ENCODE data around the gene TMEM272.

DNA sequence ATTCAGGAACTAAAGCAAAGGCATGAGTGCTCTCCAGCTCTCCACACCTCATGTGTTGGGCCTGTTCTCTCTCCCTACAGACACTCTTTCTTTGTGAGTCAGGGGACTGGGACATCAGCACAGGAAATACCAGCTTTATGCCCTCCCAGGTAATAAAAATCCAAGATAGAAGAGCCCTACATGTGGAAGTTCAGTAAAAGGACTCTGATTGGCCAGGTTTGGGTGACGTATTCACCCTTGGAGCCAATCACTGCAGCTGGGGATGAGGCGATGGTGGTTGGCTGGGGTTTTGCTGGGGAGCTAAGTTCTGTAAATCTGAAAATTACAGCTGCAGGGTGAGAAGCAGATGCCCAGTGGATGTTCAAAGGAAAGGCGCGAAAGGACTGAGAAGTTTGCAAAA, 49.3 kb upstream of the TMEM272 start:
- TF ChIP-seq POLR2A (IDR thresholded peaks at IDR 0.05) (no peak), POLR2AphosphoS5 (IDR thresholded peaks at IDR 0.05) (no peak)
- TF ChIP-seq, protein P1, sequence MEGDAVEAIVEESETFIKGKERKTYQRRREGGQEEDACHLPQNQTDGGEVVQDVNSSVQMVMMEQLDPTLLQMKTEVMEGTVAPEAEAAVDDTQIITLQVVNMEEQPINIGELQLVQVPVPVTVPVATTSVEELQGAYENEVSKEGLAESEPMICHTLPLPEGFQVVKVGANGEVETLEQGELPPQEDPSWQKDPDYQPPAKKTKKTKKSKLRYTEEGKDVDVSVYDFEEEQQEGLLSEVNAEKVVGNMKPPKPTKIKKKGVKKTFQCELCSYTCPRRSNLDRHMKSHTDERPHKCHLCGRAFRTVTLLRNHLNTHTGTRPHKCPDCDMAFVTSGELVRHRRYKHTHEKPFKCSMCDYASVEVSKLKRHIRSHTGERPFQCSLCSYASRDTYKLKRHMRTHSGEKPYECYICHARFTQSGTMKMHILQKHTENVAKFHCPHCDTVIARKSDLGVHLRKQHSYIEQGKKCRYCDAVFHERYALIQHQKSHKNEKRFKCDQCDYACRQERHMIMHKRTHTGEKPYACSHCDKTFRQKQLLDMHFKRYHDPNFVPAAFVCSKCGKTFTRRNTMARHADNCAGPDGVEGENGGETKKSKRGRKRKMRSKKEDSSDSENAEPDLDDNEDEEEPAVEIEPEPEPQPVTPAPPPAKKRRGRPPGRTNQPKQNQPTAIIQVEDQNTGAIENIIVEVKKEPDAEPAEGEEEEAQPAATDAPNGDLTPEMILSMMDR (IDR thresholded peaks at IDR 0.05), result no peak

All from breast epithelium (tissue), 3 donors.